HEK293 (cell line): ENCODE data around the gene TTLL11.

ENCODE experiments used
- CTCF ChIA-PET: fragments of 350-600 bp; formaldehyde crosslinking; extraction: SDS; loops from one replicate; lab custom pipeline; 2021; ENCODE audit warnings: antibody characterized with exemption; lab: Yijun Ruan, JAX
- POLR2A ChIA-PET: fragments of 300-600 bp; formaldehyde crosslinking; extraction: SDS; loops from one replicate; lab custom pipeline; 2020; ENCODE audit warnings: antibody characterized with exemption, inconsistent platforms; lab: Yijun Ruan, JAX
- H3K27ac ChIP-seq: fragments of 200-500 bp; sonication (Bioruptor generic); 2 replicates; pipeline ENCODE4 v1.5.1; 2014; ENCODE audit warnings: low read depth, low read length, control low read depth, inconsistent platforms; ENCODE audit errors: extremely low read depth
- H3K36me3 ChIP-seq, 2 experiments: fragments of 200-500 bp in 1 of 2; sonication (Bioruptor generic) in 1 of 2; 1 replicate in 1 of 2; 2 replicates in 1 of 2; pipeline ENCODE4 v1.5.1; 2014 to 2017; ENCODE audit warnings: inconsistent platforms in 2 of 2, low read length in 2 of 2; ENCODE audit not compliant: control insufficient read depth in 2 of 2, insufficient read depth in 1 of 2
- H3K4me1 ChIP-seq: fragments of 200-500 bp; sonication (Bioruptor generic); 2 replicates; pipeline ENCODE4 v1.5.1; 2014; ENCODE audit warnings: mild to moderate bottlenecking, low read length, inconsistent platforms; ENCODE audit not compliant: control insufficient read depth, insufficient read depth
- H3K4me3 ChIP-seq: 2 replicates; pipeline ENCODE4 v1.5.1; 2011; ENCODE audit warnings: low read depth, mild to moderate bottlenecking, control low read depth, low read length, moderate library complexity
- H3K9me3 ChIP-seq: fragments of 200-500 bp; sonication (Bioruptor generic); 2 replicates; pipeline ENCODE4 v1.5.1; 2014; ENCODE audit warnings: low read depth, low read length, inconsistent platforms; ENCODE audit not compliant: control insufficient read depth, insufficient read depth
- MEIS1 ChIP-seq: sonication (generic); formaldehyde crosslinking; IDR thresholded peaks from 2 replicates; pipeline ENCODE4 v1.8.1; 2022; ENCODE audit warnings: missing genetic modification reagents, mild to moderate bottlenecking, borderline replicate concordance
- OSR2 ChIP-seq: fragments of 450-650 bp; formaldehyde crosslinking; IDR thresholded peaks from 2 replicates; pipeline ENCODE4 v1.5.1; 2016; ENCODE audit warnings: missing biosample characterization, missing genetic modification characterization
- OVOL3 ChIP-seq: fragments of 450-650 bp; formaldehyde crosslinking; IDR thresholded peaks from 2 replicates; pipeline ENCODE4 v1.5.1; 2016; ENCODE audit warnings: missing biosample characterization, missing genetic modification characterization
- SCRT2 ChIP-seq: fragments of 450-650 bp; formaldehyde crosslinking; IDR thresholded peaks from 2 replicates; pipeline ENCODE4 v1.5.1; 2016; ENCODE audit warnings: missing biosample characterization, missing genetic modification characterization
- ZBTB21 ChIP-seq: fragments of 450-650 bp; formaldehyde crosslinking; IDR thresholded peaks from 2 replicates; pipeline ENCODE4 v1.5.1; 2017; ENCODE audit warnings: missing biosample characterization, missing genetic modification characterization
- ZFP37 ChIP-seq: fragments of 450-650 bp; formaldehyde crosslinking; IDR thresholded peaks from 2 replicates; pipeline ENCODE4 v1.5.1; 2016; ENCODE audit warnings: missing biosample characterization, missing genetic modification characterization
- ZNF132 ChIP-seq: fragments of 450-650 bp; formaldehyde crosslinking; IDR thresholded peaks from 2 replicates; pipeline ENCODE4 v1.5.1; 2017; ENCODE audit warnings: missing biosample characterization, missing genetic modification characterization, borderline replicate concordance
- ZNF280D ChIP-seq: fragments of 450-650 bp; formaldehyde crosslinking; IDR thresholded peaks from 2 replicates; pipeline ENCODE4 v1.5.1; 2016; ENCODE audit warnings: missing biosample characterization, missing genetic modification characterization
- ZNF324 ChIP-seq: fragments of 450-650 bp; formaldehyde crosslinking; IDR thresholded peaks from 2 replicates; pipeline ENCODE4 v1.5.1; 2016; ENCODE audit warnings: missing biosample characterization, missing genetic modification characterization
- ZNF37A ChIP-seq: fragments of 450-650 bp; IDR thresholded peaks from 2 replicates; pipeline ENCODE4 v1.5.1; 2018; ENCODE audit warnings: missing biosample characterization, missing genetic modification characterization
- ZNF423 ChIP-seq: fragments of 450-650 bp; formaldehyde crosslinking; IDR thresholded peaks from 2 replicates; pipeline ENCODE4 v1.5.1; 2016; ENCODE audit warnings: missing biosample characterization, missing genetic modification characterization
- ZNF449 ChIP-seq: fragments of 450-650 bp; formaldehyde crosslinking; IDR thresholded peaks from 2 replicates; pipeline ENCODE4 v1.5.1; 2017; ENCODE audit warnings: missing biosample characterization, mild to moderate bottlenecking, missing genetic modification characterization, moderate library complexity
- ZNF501 ChIP-seq: fragments of 450-650 bp; formaldehyde crosslinking; IDR thresholded peaks from 2 replicates; pipeline ENCODE4 v1.5.1; 2016; ENCODE audit warnings: missing biosample characterization, missing genetic modification characterization
- ZNF548 ChIP-seq: fragments of 450-650 bp; formaldehyde crosslinking; IDR thresholded peaks from 2 replicates; pipeline ENCODE4 v1.5.1; 2016; ENCODE audit warnings: missing biosample characterization, missing genetic modification characterization
- ZNF558 ChIP-seq: fragments of 450-650 bp; formaldehyde crosslinking; IDR thresholded peaks from 2 replicates; pipeline ENCODE4 v1.5.1; 2016; ENCODE audit warnings: missing biosample characterization, missing genetic modification characterization
- ZNF645 ChIP-seq: fragments of 450-650 bp; formaldehyde crosslinking; IDR thresholded peaks from 2 replicates; pipeline ENCODE4; 2016; ENCODE audit warnings: missing biosample characterization, missing genetic modification characterization
- ZNF692 ChIP-seq: fragments of 450-650 bp; formaldehyde crosslinking; IDR thresholded peaks from 2 replicates; pipeline ENCODE4 v1.5.1; 2016; ENCODE audit warnings: missing biosample characterization, missing genetic modification characterization
- ZNF76 ChIP-seq: fragments of 450-650 bp; formaldehyde crosslinking; IDR thresholded peaks from 2 replicates; pipeline ENCODE4; 2016; ENCODE audit warnings: low read depth, missing biosample characterization, missing genetic modification characterization, borderline replicate concordance

Gene TTLL11

GRCh38 chr9:122060481-122060880 lies 32.6 kb downstream of the TTLL11 start:
- Histone ChIP-seq H3K4me1 (peaks cover 4% of the 10 kb centered on the region), H3K4me3 (no peak overlapping the region), H3K9me3 (no peaks in the 10 kb centered on the region), H3K27ac (no peak overlapping the region), H3K36me3 (no peaks in the 10 kb centered on the region)
- ChIA-PET CTCF (no interaction called here), POLR2A (no interaction called here)
- TF ChIP-seq ZNF324 (tag by site-specific recombination) (no peak), ZNF132 (no peak), SCRT2 (tag by site-specific recombination) (no peak), ZNF548 (no peak), ZNF558 (no peak), ZNF37A (tag by site-specific recombination) (no peak), ZNF501 (no peak), ZNF449 (tag by site-specific recombination) (no peak), MEIS1 (no peak), ZNF692 (tag by site-specific recombination) (no peak), ZNF423 (tag by site-specific recombination) (no peak)

- ChIA-PET CTCF (interaction anchor here (0.5 to 0.6 kb wide), 2 partner anchors 125 to 140 kb away, joined by 4 to 6 read pairs; no protein-coding TSS in a partner anchor), POLR2A (no interaction called here)
- TF ChIP-seq ZNF280D (tag by site-specific recombination) (no peak), ZNF76 (tag by site-specific recombination) (no peak), ZBTB21 (no peak), OSR2 (tag by site-specific recombination) (no peak), ZNF645 (no peak), ZFP37 (tag by site-specific recombination) (no peak), OVOL3 (tag by site-specific recombination) (no peak)
- Histone ChIP-seq H3K36me3 (no peaks in the 10 kb centered on the region), H3K4me1 (peaks cover 1% of the 10 kb centered on the region; the same call in 1 of the 2 replicates), H3K9me3 (no peaks in the 10 kb centered on the region), H3K27ac (no peak overlapping the region), H3K4me3 (no peak overlapping the region)
Observed at GRCh38 chr9:122059955-122060324, 33.2 kb downstream of the TTLL11 start.
